Upper lobe of left lung (tissue), 4 donors: ENCODE results near the gene RAET1E.
"Not testable (repeated sequence)": the region's sequence is repeated elsewhere in the genome, so short reads cannot be mapped to it uniquely, and the experiment has no call there.

Source experiments
- CTCF ChIP-seq, 6 experiments: fragments of 450-650 bp in 4 of 6; fragments of 200-600 bp in 2 of 6; sonication (generic) in 2 of 6; IDR thresholded peaks; one replicate each; pipeline ENCODE4 v1.5.1; 2016 to 2019; ENCODE audit warnings: antibody characterized with exemption in 6 of 6
- EP300 ChIP-seq, 4 donors: sonication (generic); formaldehyde crosslinking; IDR thresholded peaks; one replicate each; pipeline ENCODE4 v1.5.1; 2017; ENCODE audit warnings: antibody characterized with exemption in 4 of 4, control low read depth in 2 of 4
- POLR2A ChIP-seq, 4 donors: fragments of 450-650 bp; IDR thresholded peaks; one replicate each; pipeline ENCODE4 v1.5.1; 2016 to 2017; ENCODE audit warnings: antibody characterized with exemption in 4 of 4, mild to moderate bottlenecking in 2 of 4

GRCh38 chr6:149946631-149947030 lies 48.7 kb upstream of the RAET1E start:
- TF ChIP-seq CTCF, EP300, POLR2A (IDR thresholded peaks at IDR 0.05): not testable (repeated sequence)
